Mucosa of descending colon (tissue), 3 donors: ENCODE data around the gene MSANTD7. TPM values are rescaled to one million over a fixed set of nuclear protein-coding genes. Genes with fewer than 3 reads are reported as not detected.
"Not testable (repeated sequence)": the region's sequence is repeated elsewhere in the genome, so short reads cannot be mapped to it uniquely, and the experiment has no call there.

Experiments used
- ATAC-seq: fragments of 200-7000 bp; cut with Tn5 transposase; one replicate; pipeline ENCODE4 v1.9.1; 2020; ENCODE audit warnings: mild to moderate bottlenecking, moderate library complexity
- DNase-seq, 3 donors: peaks; one replicate each; pipeline ENCODE4 v3.0.0-alpha.2; 2020
- H3K36me3 ChIP-seq: fragments of 200-600 bp; one replicate; pipeline ENCODE4 v1.8.0; 2021; ENCODE audit warnings: low read depth, mild to moderate bottlenecking
- H3K4me1 ChIP-seq: fragments of 200-600 bp; one replicate; pipeline ENCODE4 v1.8.0; 2021; ENCODE audit warnings: low read depth, mild to moderate bottlenecking
- H3K4me3 ChIP-seq: fragments of 200-600 bp; one replicate; pipeline ENCODE4 v1.8.0; 2021; ENCODE audit warnings: mild to moderate bottlenecking
- H3K9me3 ChIP-seq: fragments of 200-600 bp; one replicate; pipeline ENCODE4 v1.8.0; 2021; ENCODE audit warnings: mild to moderate bottlenecking
- intact Hi-C, 2 donors: fragments of 100-400 bp; cut with DNase I in 1 of 2; cut with micrococcal nuclease in 1 of 2; formaldehyde crosslinking; loops; one replicate each; pipeline versions ENCODE4 v1.11.0 to v1.11.1; 2022; cut with DNase I, micrococcal nuclease
- total RNA-seq, 3 donors: library from RNA; stranded (reverse); fragmentation: NEBNext Ultra II Directional in 2 of 3; extraction: Animal tissue kit (Norgen Biotek cat#: 25700) in 2 of 3; gene quantifications; one replicate each; pipeline versions ENCODE4 v1.2.1 to v1.2.4, GENCODE V29; 2021 to 2023
- TF ChIP-seq, protein P1 (sequence below): fragments of 200-600 bp; IDR thresholded peaks from one replicate; pipeline ENCODE4 v1.8.0; 2022; ENCODE audit warnings: antibody characterized with exemption, mild to moderate bottlenecking
- donor health status: DM: no; HTN: no; CAD: no; lungs with moderate emphysema.
- donor health status: DM: no; HTN: no; CAD: no.
- donor health status: DM: no; HTN: yes; CAD: no.

The MSANTD7 gene
- total RNA-seq, 3 donors from 2014 or later: 11.2 to 14.1 (median 14.0) TPM

DNA sequence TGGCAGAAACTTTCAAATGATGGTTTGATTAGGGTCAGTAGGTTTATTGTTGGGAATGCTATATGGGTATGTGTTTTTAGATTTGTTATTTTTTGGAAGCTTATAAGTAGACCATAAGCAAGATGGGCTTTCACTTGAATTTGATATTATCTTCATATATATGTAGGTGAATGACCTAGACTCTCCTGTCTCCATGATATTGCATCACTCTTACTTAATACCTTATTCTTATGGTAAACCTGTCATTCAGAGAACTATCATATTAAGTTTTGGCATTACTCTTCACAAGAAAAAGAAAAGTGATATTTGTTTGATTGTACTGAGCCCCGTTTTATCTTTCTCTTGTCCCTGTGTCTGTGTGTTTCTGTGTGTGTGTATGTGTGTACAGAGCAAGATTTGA is 17.3 kb downstream of the MSANTD7 start:
- no peaks in the 10 kb centered on the region for H3K36me3 ChIP-seq
- no peak overlapping the region for H3K4me3 ChIP-seq
- ATAC-seq (no peak), DNase-seq (no peak)
- peaks cover 3% of the 10 kb centered on the region for H3K4me1 ChIP-seq
- intact Hi-C loops: no loop called here
- TF ChIP-seq, protein P1, sequence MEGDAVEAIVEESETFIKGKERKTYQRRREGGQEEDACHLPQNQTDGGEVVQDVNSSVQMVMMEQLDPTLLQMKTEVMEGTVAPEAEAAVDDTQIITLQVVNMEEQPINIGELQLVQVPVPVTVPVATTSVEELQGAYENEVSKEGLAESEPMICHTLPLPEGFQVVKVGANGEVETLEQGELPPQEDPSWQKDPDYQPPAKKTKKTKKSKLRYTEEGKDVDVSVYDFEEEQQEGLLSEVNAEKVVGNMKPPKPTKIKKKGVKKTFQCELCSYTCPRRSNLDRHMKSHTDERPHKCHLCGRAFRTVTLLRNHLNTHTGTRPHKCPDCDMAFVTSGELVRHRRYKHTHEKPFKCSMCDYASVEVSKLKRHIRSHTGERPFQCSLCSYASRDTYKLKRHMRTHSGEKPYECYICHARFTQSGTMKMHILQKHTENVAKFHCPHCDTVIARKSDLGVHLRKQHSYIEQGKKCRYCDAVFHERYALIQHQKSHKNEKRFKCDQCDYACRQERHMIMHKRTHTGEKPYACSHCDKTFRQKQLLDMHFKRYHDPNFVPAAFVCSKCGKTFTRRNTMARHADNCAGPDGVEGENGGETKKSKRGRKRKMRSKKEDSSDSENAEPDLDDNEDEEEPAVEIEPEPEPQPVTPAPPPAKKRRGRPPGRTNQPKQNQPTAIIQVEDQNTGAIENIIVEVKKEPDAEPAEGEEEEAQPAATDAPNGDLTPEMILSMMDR: no peak
- H3K9me3 ChIP-seq: no peaks in the 10 kb centered on the region

DNA sequence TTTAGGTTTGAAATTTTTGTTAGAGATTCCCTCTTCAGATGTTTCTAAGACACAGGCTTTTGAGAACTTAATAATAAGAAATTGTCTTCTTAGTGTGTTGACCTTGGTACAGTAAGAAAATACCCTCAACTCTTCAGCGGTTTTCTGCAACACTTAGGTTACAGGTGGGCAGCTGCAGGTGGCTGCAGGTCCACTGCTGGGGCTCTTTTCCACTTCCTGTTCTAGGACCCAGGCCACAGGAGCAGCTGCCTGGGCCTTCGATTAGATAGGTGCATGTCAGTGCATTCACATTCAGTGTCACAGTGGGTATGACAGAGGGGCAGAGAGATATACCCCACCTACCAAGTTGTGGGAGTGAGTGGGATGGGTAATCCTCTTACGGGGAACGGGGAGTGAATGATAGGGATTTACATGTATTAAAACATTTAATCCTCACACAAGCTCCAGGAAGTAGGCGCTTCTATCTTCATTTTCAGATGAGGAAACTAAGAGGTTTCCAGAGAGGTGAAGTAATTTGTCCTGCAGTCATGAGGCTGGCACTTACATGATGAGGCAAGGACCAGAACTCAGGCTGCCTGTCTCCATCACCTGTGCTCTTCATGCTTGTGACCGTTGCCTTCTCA is 20.3 kb downstream of the MSANTD7 start:
- Histone ChIP-seq H3K9me3 (no peaks in the 10 kb centered on the region), H3K4me1 (peaks cover 11% of the 10 kb centered on the region), H3K4me3 (no peak overlapping the region), H3K36me3 (no peaks in the 10 kb centered on the region)
- no peak for ATAC-seq
- intact Hi-C loops: no loop called here
- DNase-seq: no peak
- TF ChIP-seq, protein P1: no peak

DNA sequence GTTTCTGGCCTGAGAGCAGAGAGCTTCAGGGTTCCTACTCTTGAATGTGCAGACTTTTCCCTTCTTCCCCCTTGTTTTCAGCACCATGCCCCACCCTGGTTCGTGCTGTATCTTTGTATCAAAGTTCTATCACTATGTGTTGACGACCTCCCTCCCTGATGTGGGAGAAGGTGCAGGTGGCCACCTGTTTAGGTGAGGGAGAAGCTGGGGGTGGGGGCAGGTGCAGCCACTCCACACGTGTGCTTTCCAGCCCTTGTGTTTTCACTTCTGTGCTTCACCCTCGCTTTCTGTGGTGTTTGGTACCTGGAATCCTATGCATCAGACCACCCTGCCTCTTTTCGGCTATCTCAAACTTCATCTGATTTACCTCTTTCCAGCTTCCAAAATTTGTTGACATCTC is 20.9 kb downstream of the MSANTD7 start:
- TF ChIP-seq, protein P1: no peak
- intact Hi-C loops: no loop called here
- no peak for ATAC-seq

DNA sequence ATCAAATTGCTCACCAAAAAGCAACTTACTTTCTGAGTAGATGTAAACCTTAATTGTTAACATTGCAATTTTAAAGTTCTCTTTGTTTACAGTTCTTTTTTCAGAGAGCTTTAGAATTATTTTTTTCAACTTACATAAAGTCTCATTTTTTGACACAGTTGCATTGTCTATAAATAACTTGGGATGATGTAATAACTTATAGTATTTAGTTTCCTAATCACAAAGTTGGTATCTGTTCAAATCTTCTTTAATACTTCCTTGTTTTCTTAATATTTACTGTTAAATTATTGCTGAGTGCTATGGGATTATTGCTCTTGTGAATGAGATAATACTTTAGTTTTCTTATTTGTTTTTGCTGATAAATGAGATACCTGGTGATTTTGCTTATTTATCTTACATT is 21.7 kb downstream of the MSANTD7 start:
- TF ChIP-seq, protein P1: no peak
- no peak overlapping the region for H3K4me3 ChIP-seq
- intact Hi-C loops: no loop called here
- H3K9me3 ChIP-seq: no peaks in the 10 kb centered on the region
- DNase-seq (no peak), ATAC-seq (no peak)
- no peaks in the 10 kb centered on the region for H3K36me3 ChIP-seq
- H3K4me1 ChIP-seq: peaks cover 11% of the 10 kb centered on the region

More for the DNA sequence above, 20.9 kb downstream of the MSANTD7 start:
- Histone ChIP-seq H3K9me3 (no peaks in the 10 kb centered on the region), H3K36me3 (no peaks in the 10 kb centered on the region), H3K4me3 (no peak overlapping the region), H3K4me1 (peaks cover 11% of the 10 kb centered on the region)
- no peak for DNase-seq

DNA sequence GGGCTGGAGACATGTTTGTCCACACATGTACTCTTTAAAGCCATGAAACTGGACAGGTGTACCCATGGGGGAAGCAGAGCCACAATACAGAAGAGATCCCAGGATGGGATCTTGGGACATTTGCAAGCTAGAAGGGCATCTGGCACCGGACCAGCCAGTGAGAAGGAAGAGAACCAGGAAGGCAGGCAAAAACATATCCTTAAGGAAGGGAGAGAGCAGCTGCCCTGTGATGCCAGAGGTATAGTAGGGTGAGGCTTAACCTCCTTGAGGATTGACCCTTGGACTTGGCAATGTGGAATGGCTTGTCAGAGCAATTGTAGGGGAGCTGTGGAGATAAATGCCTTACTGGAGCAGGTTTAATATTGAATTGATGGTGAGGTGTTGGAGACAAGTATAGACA is 22.7 kb downstream of the MSANTD7 start:
- peak; percentile 100 for ATAC-seq
- no peak overlapping the region for H3K4me3 ChIP-seq

DNA sequence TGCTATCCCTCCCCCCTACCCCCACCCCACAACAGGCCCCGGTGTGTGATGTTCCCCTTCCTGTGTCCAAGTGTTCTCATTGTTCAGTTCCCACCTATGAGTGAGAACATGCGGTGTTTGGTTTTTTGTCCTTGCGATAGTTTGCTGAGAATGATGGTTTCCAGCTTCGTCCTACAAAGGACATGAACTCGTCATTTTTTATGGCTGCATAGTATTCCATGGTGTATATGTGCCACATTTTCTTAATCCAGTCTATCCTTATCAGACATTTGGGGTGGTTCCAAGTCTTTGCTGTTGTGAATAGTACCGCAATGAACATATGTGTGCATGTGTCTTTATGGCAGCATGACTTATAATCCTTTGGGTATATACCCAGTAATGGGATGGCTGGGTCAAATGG is 26.4 kb downstream of the MSANTD7 start:
- H3K4me1 ChIP-seq: peaks cover 11% of the 10 kb centered on the region
- intact Hi-C loops, DNase-seq, H3K4me3 ChIP-seq, H3K9me3 ChIP-seq, ATAC-seq, H3K36me3 ChIP-seq: not testable (repeated sequence)

More for the DNA sequence above, 22.7 kb downstream of the MSANTD7 start:
- H3K9me3 ChIP-seq: no peaks in the 10 kb centered on the region
- H3K4me1 ChIP-seq: peaks cover 11% of the 10 kb centered on the region
- TF ChIP-seq, protein P1: no peak
- intact Hi-C loops: no loop called here
- peak; percentile 73 to 86 (median 79) for DNase-seq
- no peaks in the 10 kb centered on the region for H3K36me3 ChIP-seq

DNA sequence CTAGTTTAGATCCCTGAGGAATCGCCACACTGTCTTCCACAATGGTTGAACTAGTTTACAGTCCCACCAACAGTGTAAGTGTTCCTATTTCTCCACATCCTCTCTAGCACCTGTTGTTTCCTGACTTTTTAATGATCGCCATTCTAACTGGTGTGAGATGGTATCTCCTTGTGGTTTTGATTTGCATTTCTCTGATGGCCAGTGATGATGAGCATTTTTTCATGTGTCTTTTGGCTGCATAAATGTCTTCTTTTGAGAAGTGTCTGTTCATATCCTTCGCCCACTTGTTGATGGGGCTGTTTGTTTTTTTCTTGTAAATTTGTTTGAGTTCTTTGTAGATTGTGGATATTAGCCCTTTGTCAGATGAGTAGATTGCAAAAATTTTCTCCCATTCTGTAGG is 26.8 kb downstream of the MSANTD7 start:
- H3K9me3 ChIP-seq, ATAC-seq, DNase-seq, H3K36me3 ChIP-seq, intact Hi-C loops, H3K4me3 ChIP-seq: not testable (repeated sequence)
- H3K4me1 ChIP-seq: peaks cover 11% of the 10 kb centered on the region
